ENCODE data around the gene SKA1. TPM values are rescaled to one million over a fixed set of nuclear protein-coding genes. Genes with fewer than 3 reads are reported as not detected.
"Not testable (repeated sequence)": the region's sequence is repeated elsewhere in the genome, so short reads cannot be mapped to it uniquely, and the experiment has no call there.

Gene SKA1
- total and polyA plus RNA-seq, 3 donors from 2014 or later: 5.5 to 11.9 (median 6.6) TPM

GRCh38 chr18:50432915-50433314 is 58.1 kb downstream of the SKA1 start:
- intact Hi-C loops (cut with DNase I; ENCODE audit: low total_unique reads): no loop called here
- Histone ChIP-seq H3K9me3 (no peaks in the 10 kb centered on the region), H3K27ac (no peak overlapping the region), H3K36me3 (ENCODE audit: low read depth, missing control alignments) (no peaks in the 10 kb centered on the region), H3K27me3 (no peaks in the 10 kb centered on the region), H3K4me1 (no peaks in the 10 kb centered on the region), H3K4me3 (no peak overlapping the region)
- no peak for DNase-seq
- TF ChIP-seq CTCF (IDR thresholded peaks at IDR 0.05) (no peak), POLR2A (IDR thresholded peaks at IDR 0.05) (no peak)
- WGBS, 2 donors: 77 to 78% methylated on average over 3 of the region's 3 CpGs

GRCh38 chr18:50436742-50437141 is 61.9 kb downstream of the SKA1 start:
- H3K36me3 ChIP-seq (ENCODE audit: low read depth, missing control alignments); H3K9me3 ChIP-seq; DNase-seq; H3K27ac ChIP-seq; intact Hi-C loops (cut with DNase I; ENCODE audit: low total_unique reads); H3K27me3 ChIP-seq; H3K4me1 ChIP-seq; H3K4me3 ChIP-seq: not testable (repeated sequence)
- WGBS, 2 donors: 89 to 96% methylated on average over 1 of the region's 1 CpG

GRCh38 chr18:50439460-50440015 is 64.7 kb downstream of the SKA1 start:
- no peaks in the 10 kb centered on the region for H3K36me3 ChIP-seq (ENCODE audit: low read depth, missing control alignments)
- no peaks in the 10 kb centered on the region for H3K9me3 ChIP-seq
- TF ChIP-seq POLR2A (IDR thresholded peaks at IDR 0.05) (no peak), CTCF (IDR thresholded peaks at IDR 0.05) (no peak)
- no peak for DNase-seq
- no peaks in the 10 kb centered on the region for H3K4me1 ChIP-seq
- no peak overlapping the region for H3K4me3 ChIP-seq
- no peak overlapping the region for H3K27ac ChIP-seq
- intact Hi-C loops (cut with DNase I; ENCODE audit: low total_unique reads): no loop called here
- H3K27me3 ChIP-seq: no peaks in the 10 kb centered on the region
- 79 to 86% methylated on average over 2 of the region's 2 CpGs for WGBS, 2 donors

- Histone ChIP-seq H3K4me1 (no peaks in the 10 kb centered on the region), H3K4me3 (no peak overlapping the region), H3K36me3 (ENCODE audit: low read depth, missing control alignments) (no peaks in the 10 kb centered on the region), H3K9me3 (no peaks in the 10 kb centered on the region), H3K27me3 (no peaks in the 10 kb centered on the region), H3K27ac (no peak overlapping the region)
- TF ChIP-seq POLR2A (IDR thresholded peaks at IDR 0.05) (no peak), CTCF (IDR thresholded peaks at IDR 0.05) (no peak)
- 56 to 62% methylated on average over 4 of the region's 4 CpGs for WGBS, 2 donors
- DNase-seq: no peak
- intact Hi-C loops (cut with DNase I; ENCODE audit: low total_unique reads): no loop called here
These were observed 66.2 kb downstream of the SKA1 start for GRCh38 chr18:50441016-50441415.

- no peaks in the 10 kb centered on the region for H3K27me3 ChIP-seq
- H3K9me3 ChIP-seq: no peaks in the 10 kb centered on the region
- H3K27ac ChIP-seq: no peak overlapping the region
- DNase-seq: no peak
- intact Hi-C loops (cut with DNase I; ENCODE audit: low total_unique reads): no loop called here
- no peak for TF ChIP-seq POLR2A (IDR thresholded peaks at IDR 0.05)
- TF ChIP-seq CTCF (IDR thresholded peaks at IDR 0.05): no peak
- WGBS, 2 donors: 43 to 50% methylated on average over 1 of the region's 1 CpG
- H3K4me1 ChIP-seq: no peaks in the 10 kb centered on the region
- no peak overlapping the region for H3K4me3 ChIP-seq
- no peaks in the 10 kb centered on the region for H3K36me3 ChIP-seq (ENCODE audit: low read depth, missing control alignments)
These were observed 66.7 kb downstream of the SKA1 start for GRCh38 chr18:50441501-50441900.

Other genes with a start within 250 kb of the SKA1 start
- 10 to 100 TPM; 24.8 to 26.1 TPM for gene MYO5B, start 179.9 kb upstream of the SKA1 start, total RNA-seq
- gene MYO5B, start 179.9 kb upstream of the SKA1 start, polyA plus RNA-seq (ENCODE audit: insufficient read depth, low read depth, low replicate concordance): 31.8 TPM
- 10 to 100 TPM; 22.7 to 48.6 TPM for gene CFAP53, start 108.6 kb upstream of the SKA1 start, total RNA-seq
- 72.8 TPM for gene CFAP53, start 108.6 kb upstream of the SKA1 start, polyA plus RNA-seq (ENCODE audit: insufficient read depth, low read depth, low replicate concordance)
- gene MBD1, start 93.5 kb upstream of the SKA1 start, total RNA-seq: 100 to 1,000 TPM; 181 to 200 TPM
- 225 TPM for gene MBD1, start 93.5 kb upstream of the SKA1 start, polyA plus RNA-seq (ENCODE audit: insufficient read depth, low read depth, low replicate concordance)
- gene CXXC1, start 87.4 kb upstream of the SKA1 start, total RNA-seq: 100 to 1,000 TPM; 109 to 137 TPM
- gene CXXC1, start 87.4 kb upstream of the SKA1 start, polyA plus RNA-seq (ENCODE audit: insufficient read depth, low read depth, low replicate concordance): 73.4 TPM
- 10 to 100 TPM; 13.3 to 18.1 TPM for gene MAPK4, start 185.0 kb downstream of the SKA1 start, total RNA-seq
- gene MAPK4, start 185.0 kb downstream of the SKA1 start, polyA plus RNA-seq (ENCODE audit: insufficient read depth, low read depth, low replicate concordance): 9.3 TPM

Data from testis (tissue), 3 donors.